Kidney (tissue), 14 donors: ENCODE data around the gene RNF168. TPM values are rescaled to one million over a fixed set of nuclear protein-coding genes. Genes with fewer than 3 reads are reported as not detected.

Experiments
- DNase-seq, 5 donors: peaks; one replicate each; pipeline ENCODE4 v3.0.0-alpha.2; 2013 to 2020
- FAIRE-seq: peaks from 2 replicates; lab custom pipeline; 2012; peaks lifted over from hg19 to GRCh38; lab: Jason Lieb, UNC
- H3K27ac ChIP-seq, 2 donors: one replicate each; pipeline ENCODE4 v1.7.0; 2013; ENCODE audit warnings: low read depth in 2 of 2, low read length in 2 of 2, inconsistent platforms in 1 of 2
- H3K27me3 ChIP-seq: one replicate; pipeline ENCODE4 v1.7.1; 2013; ENCODE audit warnings: low read length, inconsistent platforms; ENCODE audit not compliant: control insufficient read depth, insufficient read depth
- H3K36me3 ChIP-seq, 3 donors: one replicate each; pipeline versions ENCODE4 v1.7.0 to v1.7.1; 2013; ENCODE audit warnings: low read length in 3 of 3, control low read depth in 1 of 3, inconsistent platforms in 1 of 3; ENCODE audit not compliant: insufficient read depth in 3 of 3, control insufficient read depth in 2 of 3
- H3K4me1 ChIP-seq, 3 donors: one replicate each; pipeline versions ENCODE4 v1.7.0 to v1.7.1; 2013; ENCODE audit warnings: low read length in 3 of 3, inconsistent platforms in 1 of 3, low read depth in 1 of 3; ENCODE audit not compliant: control insufficient read depth in 2 of 3, insufficient read depth in 2 of 3
- H3K4me3 ChIP-seq, 3 donors: one replicate each; pipeline versions ENCODE4 v1.7.0 to v1.8.1; 2013; ENCODE audit warnings: low read length in 3 of 3, control low read depth in 1 of 3, inconsistent platforms in 1 of 3
- H3K9ac ChIP-seq, 3 donors: one replicate each; pipeline versions ENCODE4 v1.7.0 to v1.7.1; 2013; ENCODE audit warnings: low read length in 3 of 3, control low read depth in 1 of 3, inconsistent platforms in 1 of 3
- H3K9me3 ChIP-seq, 3 donors: one replicate each; pipeline versions ENCODE4 v1.7.0 to v1.7.1; 2013; ENCODE audit warnings: low read length in 3 of 3, control low read depth in 1 of 3, inconsistent platforms in 1 of 3; ENCODE audit not compliant: control insufficient read depth in 2 of 3, insufficient read depth in 1 of 3
- intact Hi-C: fragments of 100-400 bp; cut with DNase I; formaldehyde crosslinking; loops from one replicate; pipeline ENCODE4 v1.11.1; 2022
- polyA plus RNA-seq: library from polyadenylated mRNA; stranded (reverse); fragments of 350-450 nt; fragmentation: Illumina TruSeq; extraction: RNeasy Lipid Tissue Mini Kit (QIAGEN cat#74804); gene quantifications from one replicate; pipeline ENCODE4 v1.2.3, GENCODE V29; 2014; ENCODE audit warnings: low read depth, low replicate concordance; ENCODE audit not compliant: insufficient read depth
- total RNA-seq: library from RNA; stranded (reverse); fragmentation: NEBNext Ultra II Directional; extraction: Animal tissue kit (Norgen Biotek cat#: 25700); gene quantifications from one replicate; pipeline ENCODE4 v1.2.1, GENCODE V29; 2021
- TF ChIP-seq, protein P1 (sequence below): IDR thresholded peaks from 3 replicates; pipeline ENCODE4 v1.5.1; 2012; ENCODE audit warnings: mild to moderate bottlenecking, moderate library complexity, borderline replicate concordance; ENCODE audit not compliant: insufficient read depth; ENCODE audit errors: extremely low read depth
- donor health status: control.
- donor health status: control.
- donor health status: control.
- donor health status: control.
- donor health status: control.
- donor health status: DM: yes; HTN: yes; CAD: no.
- donor health status: Normal renal cell carcinoma (clear cell type).

RNF168 gene
- total and polyA plus RNA-seq, 2 donors from 2014 or later: 3.2 to 19.5 TPM

DNA sequence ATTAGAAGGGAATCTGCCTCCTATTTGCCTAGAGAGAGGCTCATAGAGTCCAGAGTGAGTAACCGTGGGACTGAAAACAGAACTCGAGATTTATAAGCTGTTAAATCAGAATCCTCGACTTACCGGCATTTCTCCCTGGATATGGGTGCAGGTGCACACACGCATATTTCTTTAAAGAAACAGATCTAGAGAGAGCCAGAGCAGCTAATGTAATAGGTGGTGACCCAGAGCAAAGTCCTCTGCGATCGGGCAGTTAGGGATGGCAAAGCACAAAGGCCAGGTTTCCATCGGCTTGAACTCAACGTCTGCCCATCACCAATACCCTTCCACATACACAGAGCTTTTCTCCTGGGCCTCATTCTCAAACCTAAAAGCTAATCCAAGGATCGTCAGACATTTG lies 13.8 kb downstream of the RNF168 start:
- no peak overlapping the region for H3K27ac ChIP-seq
- intact Hi-C loops: no loop called here
- H3K36me3 ChIP-seq: peaks cover 3 to 16% (median 11%) of the 10 kb centered on the region in 3 donors
- FAIRE-seq (no peak), DNase-seq (no peak)
- H3K9me3 ChIP-seq: no peaks in the 10 kb centered on the region
- no peak overlapping the region for H3K4me3 ChIP-seq
- H3K9ac ChIP-seq: no peak overlapping the region
- H3K4me1 ChIP-seq: no peaks in the 10 kb centered on the region
- TF ChIP-seq, protein P1, sequence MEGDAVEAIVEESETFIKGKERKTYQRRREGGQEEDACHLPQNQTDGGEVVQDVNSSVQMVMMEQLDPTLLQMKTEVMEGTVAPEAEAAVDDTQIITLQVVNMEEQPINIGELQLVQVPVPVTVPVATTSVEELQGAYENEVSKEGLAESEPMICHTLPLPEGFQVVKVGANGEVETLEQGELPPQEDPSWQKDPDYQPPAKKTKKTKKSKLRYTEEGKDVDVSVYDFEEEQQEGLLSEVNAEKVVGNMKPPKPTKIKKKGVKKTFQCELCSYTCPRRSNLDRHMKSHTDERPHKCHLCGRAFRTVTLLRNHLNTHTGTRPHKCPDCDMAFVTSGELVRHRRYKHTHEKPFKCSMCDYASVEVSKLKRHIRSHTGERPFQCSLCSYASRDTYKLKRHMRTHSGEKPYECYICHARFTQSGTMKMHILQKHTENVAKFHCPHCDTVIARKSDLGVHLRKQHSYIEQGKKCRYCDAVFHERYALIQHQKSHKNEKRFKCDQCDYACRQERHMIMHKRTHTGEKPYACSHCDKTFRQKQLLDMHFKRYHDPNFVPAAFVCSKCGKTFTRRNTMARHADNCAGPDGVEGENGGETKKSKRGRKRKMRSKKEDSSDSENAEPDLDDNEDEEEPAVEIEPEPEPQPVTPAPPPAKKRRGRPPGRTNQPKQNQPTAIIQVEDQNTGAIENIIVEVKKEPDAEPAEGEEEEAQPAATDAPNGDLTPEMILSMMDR: no peak
- no peaks in the 10 kb centered on the region for H3K27me3 ChIP-seq

DNA sequence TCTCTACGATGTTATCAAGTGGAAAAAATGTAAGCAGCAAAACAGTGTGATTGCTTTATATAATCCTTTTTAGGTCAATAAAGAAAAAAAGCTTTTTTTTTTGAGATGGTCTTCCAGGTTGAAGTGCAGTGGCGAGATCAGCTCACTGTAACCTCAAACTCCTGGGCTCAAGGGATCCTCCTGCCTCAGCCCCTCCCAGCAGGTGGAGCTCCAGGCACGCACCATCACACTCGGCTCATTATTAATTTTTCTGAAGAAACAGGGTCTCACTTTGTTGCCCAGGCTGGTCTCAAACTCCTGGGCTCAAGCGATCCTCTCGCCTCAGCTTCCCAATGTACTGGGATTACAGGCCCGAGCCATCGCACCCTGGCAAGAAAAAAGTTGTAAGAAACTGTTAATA lies 17.3 kb downstream of the RNF168 start:
- FAIRE-seq: no peak
- no peaks in the 10 kb centered on the region for H3K27me3 ChIP-seq
- no peaks in the 10 kb centered on the region for H3K4me1 ChIP-seq
- H3K9me3 ChIP-seq: no peaks in the 10 kb centered on the region
- DNase-seq: no peak
- H3K9ac ChIP-seq: no peak overlapping the region
- intact Hi-C loops: no loop called here
- TF ChIP-seq, protein P1: no peak
- no peak overlapping the region for H3K27ac ChIP-seq
- H3K4me3 ChIP-seq: no peak overlapping the region
- H3K36me3 ChIP-seq: peaks cover 9 to 24% (median 16%) of the 10 kb centered on the region in 3 donors

DNA sequence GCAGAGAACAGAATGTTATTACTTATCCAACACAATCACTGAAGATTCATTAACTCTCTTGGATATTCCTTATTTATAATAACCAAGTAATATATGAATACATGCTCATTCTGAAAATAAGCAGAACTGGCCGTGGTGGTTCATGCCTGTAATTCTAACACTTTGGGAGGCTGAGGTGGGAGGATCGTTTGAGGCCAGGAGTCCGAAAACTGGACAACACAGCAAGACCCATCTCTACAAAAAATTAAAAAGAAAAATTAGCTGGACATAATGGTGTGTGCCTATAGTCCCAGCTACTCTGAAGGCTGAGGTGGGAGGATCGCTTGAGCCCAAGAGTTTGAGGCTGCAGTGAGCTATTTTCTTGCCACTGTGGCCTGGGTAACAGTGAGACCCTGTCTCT lies 25.9 kb downstream of the RNF168 start:
- H3K27me3 ChIP-seq: no peaks in the 10 kb centered on the region
- peaks cover 4 to 5% (median 4%) of the 10 kb centered on the region in 3 donors for H3K36me3 ChIP-seq
- intact Hi-C loops: no loop called here
- H3K4me1 ChIP-seq: no peaks in the 10 kb centered on the region
- no peaks in the 10 kb centered on the region for H3K9me3 ChIP-seq
- no peak for FAIRE-seq
- no peak overlapping the region for H3K27ac ChIP-seq
- TF ChIP-seq, protein P1: no peak
- H3K9ac ChIP-seq: no peak overlapping the region
- DNase-seq: no peak
- no peak overlapping the region for H3K4me3 ChIP-seq

DNA sequence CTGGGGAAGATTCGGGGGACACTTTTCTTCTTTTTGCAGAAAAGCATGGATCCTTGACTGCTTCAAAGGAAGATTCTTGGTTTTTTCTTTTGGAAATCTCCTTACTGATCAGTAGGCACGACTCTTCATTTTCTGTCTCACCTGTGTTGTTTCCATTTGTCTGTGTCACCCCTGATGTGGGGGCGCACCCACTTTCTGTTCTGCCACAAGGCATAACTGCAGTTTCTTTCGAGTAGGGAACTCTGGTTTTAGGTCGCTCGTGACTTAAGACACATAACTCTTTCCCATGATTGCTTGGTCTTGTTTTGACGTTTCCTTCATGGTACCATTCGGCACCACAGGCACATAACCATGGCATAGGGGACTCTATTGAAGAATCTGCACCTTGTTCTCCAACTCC lies 31.3 kb downstream of the RNF168 start:
- TF ChIP-seq, protein P1: no peak
- no peaks in the 10 kb centered on the region for H3K4me1 ChIP-seq

More for the DNA sequence above, 31.3 kb downstream of the RNF168 start:
- H3K9ac ChIP-seq: no peak overlapping the region
- DNase-seq (no peak), FAIRE-seq (no peak)
- H3K27me3 ChIP-seq: no peaks in the 10 kb centered on the region
- no peak overlapping the region for H3K4me3 ChIP-seq
- no peak overlapping the region for H3K27ac ChIP-seq
- intact Hi-C loops: no loop called here
- H3K9me3 ChIP-seq: no peaks in the 10 kb centered on the region
- H3K36me3 ChIP-seq: peaks cover 0 to 13% (median 11%) of the 10 kb centered on the region in 3 donors
